A549 (cell line): ENCODE results near the gene ARHGAP28. TPM values are rescaled to one million over a fixed set of nuclear protein-coding genes. Genes with fewer than 3 reads are reported as not detected.

Experiments
- ATAC-seq, 2 experiments: fragments of 200-7000 bp in 1 of 2; fragments of >200 bp in 1 of 2; cut with Nextera tagmentation in 1 of 2; cut with Tn5 transposase in 1 of 2; 3 replicates each; pipeline versions ENCODE4 v1.8.0 to v1.9.1; 2018 to 2020; ENCODE audit warnings: mild to moderate bottlenecking in 1 of 2, moderate library complexity in 1 of 2
- CTCF ChIA-PET: fragments of 300-600 bp; sonication (Branson Sonifier 250); formaldehyde crosslinking; extraction: SDS; loops from one replicate; lab custom pipeline; 2021; ENCODE audit warnings: antibody characterized with exemption, inconsistent platforms; lab: Yijun Ruan, JAX
- POLR2A ChIA-PET: fragments of 350-600 bp; formaldehyde crosslinking; extraction: SDS; loops from one replicate; lab custom pipeline; 2021; ENCODE audit warnings: antibody characterized with exemption, inconsistent platforms; lab: Yijun Ruan, JAX
- DNase-seq, 2 experiments: peaks; one replicate each; pipeline versions ENCODE4 v3.0.0 to v3.0.0-alpha.2; 2011 to 2016; ENCODE audit warnings: low read depth in 1 of 2, low spot score in 1 of 2
- FAIRE-seq: peaks from 2 replicates; lab custom pipeline; 2011; peaks lifted over from hg19 to GRCh38; lab: Jason Lieb, UNC
- H3K27ac ChIP-seq, 2 experiments: fragments of >200 bp; sonication (Bioruptor Twin); formaldehyde crosslinking; 3 replicates each; pipeline ENCODE4 v1.5.1; 2016 to 2017
- H3K4me1 ChIP-seq: fragments of >200 bp; sonication (Bioruptor Twin); formaldehyde crosslinking; 3 replicates; pipeline ENCODE4 v1.6.1; 2016
- H3K4me2 ChIP-seq: fragments of >200 bp; sonication (Bioruptor Twin); formaldehyde crosslinking; 3 replicates; pipeline ENCODE4 v1.6.1; 2016
- H3K4me3 ChIP-seq: fragments of >200 bp; sonication (Bioruptor Twin); formaldehyde crosslinking; 3 replicates; pipeline ENCODE4 v1.5.1; 2016
- H3K9me3 ChIP-seq: fragments of >200 bp; sonication (Bioruptor Twin); formaldehyde crosslinking; 3 replicates; pipeline ENCODE4 v1.6.1; 2016
- ATOH8 ChIP-seq: fragments of 250-450 bp; sonication (Bioruptor Pico); IDR thresholded peaks from 2 replicates; pipeline ENCODE4 v1.5.0; 2020; ENCODE audit warnings: low read depth, mild to moderate bottlenecking, moderate library complexity
- BHLHE40 ChIP-seq: IDR thresholded peaks from 2 replicates; pipeline ENCODE4 v1.6.1; 2012; ENCODE audit warnings: low read depth, low read length, inconsistent platforms
- CEBPB ChIP-seq, 2 experiments: fragments of >200 bp in 1 of 2; sonication (Bioruptor Twin) in 1 of 2; formaldehyde crosslinking in 1 of 2; IDR thresholded peaks; 2 replicates each; pipeline ENCODE4 v1.6.1; 2012 to 2016
- CHD4 ChIP-seq: fragments of 200-600 bp; sonication (generic); IDR thresholded peaks from 2 replicates; pipeline ENCODE4 v1.6.1; 2016; ENCODE audit warnings: antibody characterized with exemption, mild to moderate bottlenecking, borderline replicate concordance
- E2F6 ChIP-seq: IDR thresholded peaks from 2 replicates; pipeline ENCODE4 v1.6.1; 2012; ENCODE audit warnings: low read depth, borderline replicate concordance
- ELK1 ChIP-seq: fragments of 150-350 bp; IDR thresholded peaks from 2 replicates; pipeline ENCODE4 v1.6.1; 2014; ENCODE audit warnings: low read depth, mild to moderate bottlenecking, low read length
- EP300 ChIP-seq, 2 experiments: fragments of >200 bp; sonication (Bioruptor Twin); formaldehyde crosslinking; IDR thresholded peaks; 2 replicates in 1 of 2; 3 replicates in 1 of 2; pipeline ENCODE4 v1.6.1; 2016 to 2017
- GATA3 ChIP-seq: IDR thresholded peaks from 2 replicates; pipeline ENCODE4 v1.6.1; 2012; ENCODE audit warnings: borderline replicate concordance
- HES2 ChIP-seq: fragments of >200 bp; sonication (Bioruptor Twin); formaldehyde crosslinking; IDR thresholded peaks from 2 replicates; pipeline ENCODE4 v1.6.1; 2016
- HMGXB4 ChIP-seq: fragments of 250-450 bp; sonication (Bioruptor Pico); IDR thresholded peaks from 2 replicates; pipeline ENCODE4 v1.5.0; 2021; ENCODE audit warnings: mild to moderate bottlenecking, moderate library complexity, borderline replicate concordance
- HOXA7 ChIP-seq: fragments of 250-450 bp; sonication (Bioruptor Pico); IDR thresholded peaks from 2 replicates; pipeline ENCODE4 v1.5.0; 2020; ENCODE audit warnings: mild to moderate bottlenecking, moderate library complexity
- MAFK ChIP-seq: fragments of 450-650 bp; IDR thresholded peaks from 2 replicates; pipeline ENCODE4 v1.6.1; 2014; ENCODE audit not compliant: partially characterized antibody
- NFE2L2 ChIP-seq: fragments of 150-350 bp; conservative IDR thresholded peaks from 2 replicates; pipeline ENCODE4 v1.6.1; 2014; ENCODE audit warnings: low read length
- POLR2A ChIP-seq: IDR thresholded peaks from 2 replicates; pipeline ENCODE4 v1.6.1; 2012; ENCODE audit warnings: mild to moderate bottlenecking, low read length
- REST ChIP-seq: fragments of 200-600 bp; sonication (generic); IDR thresholded peaks from 2 replicates; pipeline ENCODE4 v1.6.1; 2016; ENCODE audit warnings: antibody characterized with exemption, mild to moderate bottlenecking, moderate library complexity
- RNF2 ChIP-seq: fragments of 200-600 bp; sonication (generic); IDR thresholded peaks from 2 replicates; pipeline ENCODE4 v1.6.1; 2016; ENCODE audit warnings: low read depth, mild to moderate bottlenecking, antibody characterized with exemption, moderate library complexity, borderline replicate concordance
- USF2 ChIP-seq: fragments of 450-650 bp; IDR thresholded peaks from 2 replicates; pipeline ENCODE4 v1.6.1; 2014; ENCODE audit warnings: antibody characterized with exemption
- ZC3H11A ChIP-seq: fragments of 450-650 bp; IDR thresholded peaks from 2 replicates; pipeline ENCODE4 v1.6.1; 2014; ENCODE audit warnings: antibody characterized with exemption, mild to moderate bottlenecking
- ZSCAN20 ChIP-seq: fragments of 250-450 bp; sonication (Bioruptor Pico); IDR thresholded peaks from 2 replicates; pipeline ENCODE4 v1.8.0; 2022; ENCODE audit warnings: mild to moderate bottlenecking, moderate library complexity
- WGBS: methylation state at CpG from one replicate; pipeline ENCODE4 v1.1.6; 2017; ENCODE audit errors: missing lambda C conversion rate; 5-methylcytosine and 5-hydroxymethylcytosine counted together
- polyA plus RNA-seq, 4 experiments: library from polyadenylated mRNA; depleted of rRNA in 3 of 4; stranded (reverse); fragments of >200 nt; fragmentation: RNase III in 1 of 4; extraction: RNeasy Plus Mini Kit Qiagen cat#74134 plus additional on column Dnase treatment in 1 of 4; gene quantifications; 2 replicates in 3 of 4; 3 replicates in 1 of 4; pipeline ENCODE4 v1.2.3, GENCODE V29; 2011 to 2017

Gene ARHGAP28
- polyA plus RNA-seq, 2 of the 4 experiments (the other 2 are of a cell fraction), result 0.13 to 0.17 TPM

GRCh38 chr18:6747646-6748045 is 18.1 kb downstream of the ARHGAP28 start:
- ChIA-PET CTCF (no interaction called here), POLR2A (no interaction called here)
- TF ChIP-seq ZSCAN20 (CRISPR knock-in tag) (no peak), E2F6 (no peak), MAFK (no peak), POLR2A (no peak), RNF2 (no peak), CHD4 (no peak), ATOH8 (CRISPR knock-in tag) (no peak), BHLHE40 (no peak), REST (no peak), ZC3H11A (no peak), ELK1 (no peak), HOXA7 (no peak), USF2 (no peak), CEBPB (IDR thresholded peaks at IDR 0.05) (no peak), GATA3 (no peak), HMGXB4 (no peak), HES2 (no peak), NFE2L2 (no peak), EP300 (IDR thresholded peaks at IDR 0.05) (no peak)
- Histone ChIP-seq H3K4me2 (no peak overlapping the region), H3K27ac (no peak overlapping the region), H3K4me3 (no peak overlapping the region), H3K4me1 (0 out of 3 replicates have a peak, but pooled peaks cover 5% of the 10 kb centered on the region), H3K9me3 (no peaks in the 10 kb centered on the region)
- FAIRE-seq (no peak), ATAC-seq (no peak), DNase-seq (no peak)
- WGBS, result 0% methylated on average over 2 of the region's 2 CpGs
